Melanocyte of skin (primary cell): ENCODE data around the gene GNAS-AS1. TPM values are rescaled to one million over a fixed set of nuclear protein-coding genes. Genes with fewer than 3 reads are reported as not detected.

ENCODE experiments used
- small RNA-seq, 2 donors: library from RNA; depleted of rRNA; stranded (forward); fragments of <200 nt; gene quantifications; one replicate each; pipeline ENCODE3, GENCODE V24; 2012
- total RNA-seq, 2 donors: library from RNA; depleted of rRNA; stranded (reverse); fragments of >200 nt; gene quantifications; 2 replicates each; pipeline ENCODE4 v1.2.3, GENCODE V29; 2012

Gene GNAS-AS1
- total RNA-seq, result under 1 TPM; under 0.01 to 0.67 TPM

GRCh38 chr20:58850693-58851174 lies at the start of gene GNAS-AS1:
GNAS-AS1 (minus strand) TSS chr20:58850902.

DNA sequence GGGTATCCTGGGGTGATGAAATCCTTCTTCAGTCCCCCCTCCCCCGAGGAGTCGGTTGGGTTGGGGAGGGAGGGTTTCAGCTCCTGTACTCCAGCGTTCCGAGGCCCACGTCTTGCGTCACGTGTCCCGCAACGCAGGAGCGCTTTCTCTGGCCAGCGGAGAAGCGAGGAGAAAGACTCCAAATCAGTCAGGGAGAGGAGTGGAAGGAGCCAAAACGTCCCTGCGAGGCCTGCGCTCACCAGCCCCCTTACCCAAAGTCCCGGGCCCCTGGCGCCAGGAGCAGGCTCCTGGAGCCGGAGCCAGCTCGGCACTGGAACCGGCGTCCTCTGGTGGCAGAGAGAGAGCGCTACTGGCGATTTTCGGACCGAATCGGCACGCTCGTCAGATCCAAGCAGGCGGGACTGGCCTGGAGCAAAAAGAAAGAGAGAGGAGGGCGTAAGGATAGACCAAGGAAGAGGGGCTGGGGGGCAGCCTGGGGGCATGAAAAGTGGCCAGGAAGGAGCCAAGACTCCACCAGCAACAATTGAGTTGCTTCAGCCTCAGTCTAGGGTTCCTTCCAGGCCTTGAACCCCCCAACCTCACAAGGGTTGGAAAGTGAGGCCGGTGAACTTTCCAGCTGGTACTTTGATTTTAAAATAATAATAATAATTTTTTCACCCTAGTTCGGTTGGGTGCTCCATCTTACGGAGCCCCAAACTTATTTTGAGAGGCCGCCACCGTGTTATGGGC lies 2.0 kb upstream of the GNAS-AS1 start, which contains the start of gene GNAS:
Gene GNAS (plus strand): TSS at position 174 of the 729 bp plus-strand sequence.

Small RNA genes lying within 50 kb of the gene (small RNA-seq; reads per million reads assigned to genes)
- 0 reads per million in 2 donors for gene MIR298
- 0 reads per million in 2 donors for gene RF02127
- 0 reads per million in 2 donors for gene RF02128
- gene RF02130, result 0 reads per million in 2 donors
- 0 reads per million in 2 donors for gene RF02131

Other genes starting within 250 kb of the GNAS-AS1 start
- 10 to 100 TPM; 30.6 to 42.0 TPM for gene STX16, start 199.6 kb downstream of the GNAS-AS1 start, total RNA-seq
- 10 to 100 TPM; 22.3 to 33.0 TPM for gene NPEPL1, start 158.1 kb downstream of the GNAS-AS1 start, total RNA-seq
- gene GNAS, start 1.8 kb upstream of the GNAS-AS1 start, total RNA-seq, result 100 to 1,000 TPM; 185 to 203 TPM
- gene NELFCD, start 130.4 kb upstream of the GNAS-AS1 start, total RNA-seq, result 10 to 100 TPM; 63.3 to 68.3 TPM
- gene CTSZ, start 156.4 kb upstream of the GNAS-AS1 start, total RNA-seq, result 100 to 1,000 TPM; 138 to 150 TPM
- gene TUBB1, start 168.5 kb upstream of the GNAS-AS1 start, total RNA-seq, result not detected
- gene ATP5F1E, start 181.4 kb upstream of the GNAS-AS1 start, total RNA-seq, result 10 to 100 TPM; 20.0 to 21.0 TPM
- 100 to 1,000 TPM in 1 of 2 donors, 10 to 100 TPM in 1; 54.0 to 114 TPM for gene PRELID3B, start 191.9 kb upstream of the GNAS-AS1 start, total RNA-seq